ENCODE results near the gene RECQL5. TPM values are rescaled to one million over a fixed set of nuclear protein-coding genes. Genes with fewer than 3 reads are reported as not detected.

Gene RECQL5
- total RNA-seq, 1 donor from 2014 or later = 49.8 TPM

DNA sequence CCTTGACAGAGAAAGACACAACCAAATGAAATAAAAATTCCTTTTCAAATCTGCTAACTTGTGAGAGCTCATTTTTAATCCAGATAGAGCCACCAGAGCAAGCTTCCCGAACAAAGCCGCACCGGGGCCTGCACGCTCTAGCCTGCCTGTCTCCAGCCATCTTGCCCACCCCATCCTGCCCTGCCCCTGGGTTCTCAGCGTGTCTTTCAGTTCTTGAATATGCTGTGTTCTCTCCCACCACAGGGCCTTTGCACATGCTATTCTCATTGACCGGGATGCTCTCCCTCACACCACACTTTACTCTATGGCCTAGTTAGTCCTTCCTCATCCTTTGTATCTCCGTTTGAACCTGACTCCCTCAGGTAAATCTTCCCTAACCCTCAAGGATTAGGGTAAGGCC is 19.0 kb downstream of the RECQL5 start:
- Mint-ChIP-seq H3K27me3 (ENCODE audit: unreplicated experiment) (peaks cover 2% of the 10 kb centered on the region), H3K9me3 (ENCODE audit: unreplicated experiment) (peaks cover 5% of the 10 kb centered on the region), H3K27ac (ENCODE audit: unreplicated experiment) (no peak overlapping the region), H3K36me3 (ENCODE audit: unreplicated experiment) (no peaks in the 10 kb centered on the region), H3K4me1 (ENCODE audit: low read depth, unreplicated experiment) (no peaks in the 10 kb centered on the region), H3K4me3 (ENCODE audit: unreplicated experiment) (no peak overlapping the region)
- TF ChIP-seq, protein P1, sequence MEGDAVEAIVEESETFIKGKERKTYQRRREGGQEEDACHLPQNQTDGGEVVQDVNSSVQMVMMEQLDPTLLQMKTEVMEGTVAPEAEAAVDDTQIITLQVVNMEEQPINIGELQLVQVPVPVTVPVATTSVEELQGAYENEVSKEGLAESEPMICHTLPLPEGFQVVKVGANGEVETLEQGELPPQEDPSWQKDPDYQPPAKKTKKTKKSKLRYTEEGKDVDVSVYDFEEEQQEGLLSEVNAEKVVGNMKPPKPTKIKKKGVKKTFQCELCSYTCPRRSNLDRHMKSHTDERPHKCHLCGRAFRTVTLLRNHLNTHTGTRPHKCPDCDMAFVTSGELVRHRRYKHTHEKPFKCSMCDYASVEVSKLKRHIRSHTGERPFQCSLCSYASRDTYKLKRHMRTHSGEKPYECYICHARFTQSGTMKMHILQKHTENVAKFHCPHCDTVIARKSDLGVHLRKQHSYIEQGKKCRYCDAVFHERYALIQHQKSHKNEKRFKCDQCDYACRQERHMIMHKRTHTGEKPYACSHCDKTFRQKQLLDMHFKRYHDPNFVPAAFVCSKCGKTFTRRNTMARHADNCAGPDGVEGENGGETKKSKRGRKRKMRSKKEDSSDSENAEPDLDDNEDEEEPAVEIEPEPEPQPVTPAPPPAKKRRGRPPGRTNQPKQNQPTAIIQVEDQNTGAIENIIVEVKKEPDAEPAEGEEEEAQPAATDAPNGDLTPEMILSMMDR (IDR thresholded peaks at IDR 0.05; ENCODE audit: partially characterized antibody, unreplicated experiment) = no peak
- DNase-seq = no peak

DNA sequence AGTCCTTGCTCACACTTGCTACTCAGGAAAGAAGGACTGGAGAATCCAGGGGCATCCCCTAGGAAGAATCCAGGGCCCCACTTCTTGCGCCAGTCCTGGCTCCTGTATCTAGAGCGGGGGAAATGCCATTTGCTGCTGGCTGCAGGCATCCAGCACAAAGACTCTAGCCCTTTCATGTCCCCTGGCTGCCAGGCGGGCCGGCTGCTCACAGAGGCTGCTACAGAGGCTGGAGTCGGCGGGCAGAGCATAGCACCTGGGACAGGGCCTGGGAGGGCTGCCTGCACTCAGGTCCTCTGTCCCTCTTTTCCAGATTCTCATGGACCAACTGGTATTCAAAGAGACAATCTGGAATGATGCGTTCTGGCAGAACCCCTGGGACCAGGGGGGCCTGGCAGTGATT is 19.9 kb downstream of the RECQL5 start:
- Mint-ChIP-seq H3K27ac (ENCODE audit: unreplicated experiment) (no peak overlapping the region), H3K36me3 (ENCODE audit: unreplicated experiment) (no peaks in the 10 kb centered on the region), H3K4me3 (ENCODE audit: unreplicated experiment) (no peak overlapping the region), H3K9me3 (ENCODE audit: unreplicated experiment) (peaks cover 5% of the 10 kb centered on the region), H3K4me1 (ENCODE audit: low read depth, unreplicated experiment) (no peaks in the 10 kb centered on the region), H3K27me3 (ENCODE audit: unreplicated experiment) (peaks cover 2% of the 10 kb centered on the region)
- TF ChIP-seq, protein P1 (IDR thresholded peaks at IDR 0.05; ENCODE audit: partially characterized antibody, unreplicated experiment) = no peak
- DNase-seq = no peak

DNA sequence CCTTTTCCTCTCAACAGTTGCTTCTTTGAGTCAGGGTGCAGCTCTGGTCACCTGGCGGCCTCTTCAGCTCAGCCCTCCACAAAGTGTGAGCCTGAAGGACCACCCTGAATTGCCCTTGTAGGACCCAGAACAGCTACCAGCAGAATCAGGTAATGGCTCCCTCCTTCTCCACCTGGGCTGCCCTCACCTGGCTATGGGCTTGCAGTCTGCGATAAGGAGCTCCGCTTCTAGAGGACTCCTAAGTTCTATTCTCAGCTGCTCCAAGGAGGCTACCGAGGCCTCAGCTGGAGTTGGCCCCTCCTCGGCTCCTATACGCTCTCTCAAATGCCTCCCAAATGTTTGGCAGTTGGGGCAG is 20.3 kb downstream of the RECQL5 start:
- no peaks in the 10 kb centered on the region for H3K36me3 Mint-ChIP-seq (ENCODE audit: unreplicated experiment)
- no peak overlapping the region for H3K27ac Mint-ChIP-seq (ENCODE audit: unreplicated experiment)
- peaks cover 7% of the 10 kb centered on the region for H3K9me3 Mint-ChIP-seq (ENCODE audit: unreplicated experiment)
- DNase-seq = no peak
- H3K4me3 Mint-ChIP-seq (ENCODE audit: unreplicated experiment) = no peak overlapping the region
- peaks cover 2% of the 10 kb centered on the region for H3K27me3 Mint-ChIP-seq (ENCODE audit: unreplicated experiment)
- TF ChIP-seq, protein P1 (IDR thresholded peaks at IDR 0.05; ENCODE audit: partially characterized antibody, unreplicated experiment) = no peak
- no peaks in the 10 kb centered on the region for H3K4me1 Mint-ChIP-seq (ENCODE audit: low read depth, unreplicated experiment)

DNA sequence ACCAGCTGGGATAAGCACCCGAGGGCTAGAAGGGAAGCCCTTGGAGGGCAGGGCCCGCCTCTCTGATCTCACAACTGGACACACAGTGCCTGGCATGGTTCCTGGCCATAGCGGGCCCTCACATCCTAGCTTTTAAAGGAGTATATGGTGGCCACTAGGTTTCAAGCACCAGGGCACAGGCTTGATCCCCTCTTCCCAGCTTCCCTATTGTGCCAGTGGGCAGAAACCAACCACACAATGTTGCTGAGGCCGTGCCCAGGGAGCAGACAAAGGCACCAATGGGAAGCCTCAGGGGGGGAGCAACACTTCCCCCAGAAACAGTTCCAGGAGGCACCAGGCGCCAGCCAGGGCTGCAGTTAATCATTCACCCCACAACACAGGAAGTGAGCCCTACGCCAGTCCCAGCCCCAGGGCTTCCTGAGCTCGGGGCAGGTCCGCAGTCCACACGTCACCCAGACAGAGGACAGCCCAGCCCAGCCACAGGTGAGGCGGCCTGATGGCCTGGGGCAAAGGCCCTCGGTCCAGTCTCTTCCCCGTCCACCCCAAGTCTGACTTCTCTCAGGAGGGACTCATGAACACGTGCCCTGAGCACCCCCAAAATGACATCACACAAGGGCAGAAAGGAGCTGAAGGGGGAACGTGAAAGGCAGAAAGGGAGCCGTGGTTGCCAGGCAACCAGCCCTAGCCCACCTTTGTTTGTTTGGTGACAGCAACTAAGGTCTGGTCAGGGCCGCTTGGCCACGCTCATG is 20.9 kb downstream of the RECQL5 start:
- Mint-ChIP-seq H3K4me3 (ENCODE audit: unreplicated experiment) (no peak overlapping the region), H3K4me1 (ENCODE audit: low read depth, unreplicated experiment) (no peaks in the 10 kb centered on the region), H3K27ac (ENCODE audit: unreplicated experiment) (no peak overlapping the region), H3K36me3 (ENCODE audit: unreplicated experiment) (no peaks in the 10 kb centered on the region), H3K27me3 (ENCODE audit: unreplicated experiment) (peaks cover 2% of the 10 kb centered on the region), H3K9me3 (ENCODE audit: unreplicated experiment) (peaks cover 7% of the 10 kb centered on the region)
- TF ChIP-seq, protein P1 (IDR thresholded peaks at IDR 0.05; ENCODE audit: partially characterized antibody, unreplicated experiment) = no peak
- DNase-seq = no peak

DNA sequence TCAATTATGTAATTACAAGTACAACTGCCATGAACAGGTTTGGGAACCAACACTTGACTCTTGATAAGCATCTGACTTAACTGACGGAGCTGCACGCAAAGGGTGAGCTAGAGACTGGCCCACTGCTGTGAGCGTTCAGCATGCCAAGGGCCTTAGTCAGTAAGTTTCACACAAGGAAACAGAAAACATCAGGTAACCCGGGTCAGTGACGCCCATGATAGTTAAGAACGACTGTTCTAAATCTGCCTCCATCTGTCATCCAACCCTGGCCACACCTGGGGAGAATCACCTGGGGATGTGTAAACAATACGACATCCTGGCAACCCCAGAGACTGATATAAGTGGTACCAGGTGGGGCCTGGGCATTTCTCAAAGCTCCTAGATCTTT is 21.5 kb downstream of the RECQL5 start:
- H3K27me3 Mint-ChIP-seq (ENCODE audit: unreplicated experiment) = peaks cover 2% of the 10 kb centered on the region
- TF ChIP-seq, protein P1 (IDR thresholded peaks at IDR 0.05; ENCODE audit: partially characterized antibody, unreplicated experiment) = no peak
- no peak overlapping the region for H3K27ac Mint-ChIP-seq (ENCODE audit: unreplicated experiment)
- no peaks in the 10 kb centered on the region for H3K36me3 Mint-ChIP-seq (ENCODE audit: unreplicated experiment)
- H3K4me1 Mint-ChIP-seq (ENCODE audit: low read depth, unreplicated experiment) = no peaks in the 10 kb centered on the region
- no peak for DNase-seq
- H3K4me3 Mint-ChIP-seq (ENCODE audit: unreplicated experiment) = no peak overlapping the region
- peaks cover 7% of the 10 kb centered on the region for H3K9me3 Mint-ChIP-seq (ENCODE audit: unreplicated experiment)
